Suprapubic skin (tissue), 4 donors: ENCODE results near the gene RNU2-63P. TPM values are rescaled to one million over a fixed set of nuclear protein-coding genes. Genes with fewer than 3 reads are reported as not detected.

Source experiments
- DNase-seq, 2 donors: peaks; one replicate each; pipeline ENCODE4 v3.0.0-alpha.2; 2019; ENCODE audit warnings: low spot score in 2 of 2
- H3K27ac ChIP-seq: fragments of 200-600 bp; sonication (generic); one replicate; pipeline ENCODE4 v1.5.1; 2019
- H3K27me3 ChIP-seq: fragments of 200-600 bp; sonication (generic); one replicate; pipeline ENCODE4 v1.5.1; 2019
- H3K36me3 ChIP-seq: fragments of 200-600 bp; sonication (generic); one replicate; pipeline ENCODE4 v1.5.1; 2019
- H3K4me1 ChIP-seq: fragments of 200-600 bp; sonication (generic); one replicate; pipeline ENCODE4 v1.5.1; 2019
- H3K4me3 ChIP-seq: fragments of 200-600 bp; sonication (generic); one replicate; pipeline ENCODE4 v1.5.1; 2019; ENCODE audit warnings: mild to moderate bottlenecking
- H3K9me3 ChIP-seq: fragments of 200-600 bp; sonication (generic); one replicate; pipeline ENCODE4 v1.5.1; 2019
- EP300 ChIP-seq: sonication (generic); formaldehyde crosslinking; IDR thresholded peaks from one replicate; pipeline ENCODE4 v1.6.1; 2017; ENCODE audit warnings: antibody characterized with exemption
- POLR2A ChIP-seq, 2 donors: fragments of 450-650 bp; IDR thresholded peaks; one replicate each; pipeline ENCODE4 v1.6.1; 2017; ENCODE audit warnings: antibody characterized with exemption in 2 of 2, mild to moderate bottlenecking in 2 of 2, moderate library complexity in 2 of 2
- POLR2AphosphoS5 ChIP-seq, 3 donors: sonication (generic); formaldehyde crosslinking; IDR thresholded peaks; one replicate each; pipeline ENCODE4 v1.6.1; 2017; ENCODE audit warnings: antibody characterized with exemption in 3 of 3
- WGBS: methylation state at CpG from one replicate; pipeline ENCODE4 v1.1.5; 2018; 5-methylcytosine and 5-hydroxymethylcytosine counted together
- total RNA-seq, 4 donors: library from RNA; depleted of rRNA; stranded (reverse); fragments of >200 nt; gene quantifications; one replicate each; pipeline ENCODE4 v1.1.0, GENCODE V29; 2016
- TF ChIP-seq, protein P1 (sequence below), 2 donors: fragments of 200-600 bp in 1 of 2; fragments of 450-650 bp in 1 of 2; sonication (generic) in 1 of 2; IDR thresholded peaks; one replicate each; pipeline ENCODE4 v1.5.1; 2016 to 2019; ENCODE audit warnings: antibody characterized with exemption in 2 of 2, mild to moderate bottlenecking in 1 of 2, moderate library complexity in 1 of 2

Gene RNU2-63P
- total RNA-seq, 4 donors from 2014 or later: not detected

DNA sequence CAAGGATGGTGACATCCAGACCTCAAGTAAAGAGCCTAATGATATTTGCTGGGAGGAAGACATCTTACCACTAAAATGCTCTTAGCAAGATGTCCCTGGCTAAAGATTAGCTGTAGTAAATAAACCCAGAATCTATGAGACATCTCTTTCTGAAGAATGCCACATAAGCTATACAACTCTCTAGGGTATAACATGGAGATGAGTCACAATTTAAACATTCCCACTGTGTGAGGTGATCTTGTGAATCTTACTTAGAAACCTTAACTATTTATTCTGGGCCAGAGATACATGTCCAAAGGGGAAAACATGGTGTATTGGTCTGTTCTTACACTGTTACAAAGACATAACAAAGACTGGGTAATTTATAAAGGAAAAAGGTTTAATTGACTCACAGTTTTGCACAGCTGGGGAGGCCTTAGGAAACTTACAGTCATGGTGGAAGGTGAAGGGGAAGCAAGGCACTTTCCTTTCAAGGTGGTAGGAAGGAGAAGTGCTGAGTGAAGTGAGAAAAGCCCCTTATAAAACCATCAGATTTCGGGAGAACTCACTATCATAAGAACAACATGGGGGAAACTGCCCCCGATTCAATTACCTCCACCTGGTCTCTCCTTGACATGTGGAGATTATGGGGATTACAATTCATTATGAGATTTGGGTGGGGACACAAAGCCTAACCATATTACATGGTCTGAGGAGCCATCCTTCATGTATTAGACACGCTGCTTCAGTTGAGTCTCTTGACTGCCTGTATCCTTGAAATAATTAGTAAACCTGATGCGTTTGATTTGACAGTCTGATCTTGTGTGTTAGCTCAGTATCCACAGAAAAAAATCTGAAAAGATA is 22.1 kb upstream of the RNU2-63P start:
- TF ChIP-seq POLR2AphosphoS5 (IDR thresholded peaks at IDR 0.05) (no peak), EP300 (no peak), POLR2A (IDR thresholded peaks at IDR 0.05) (no peak)
- TF ChIP-seq, protein P1, sequence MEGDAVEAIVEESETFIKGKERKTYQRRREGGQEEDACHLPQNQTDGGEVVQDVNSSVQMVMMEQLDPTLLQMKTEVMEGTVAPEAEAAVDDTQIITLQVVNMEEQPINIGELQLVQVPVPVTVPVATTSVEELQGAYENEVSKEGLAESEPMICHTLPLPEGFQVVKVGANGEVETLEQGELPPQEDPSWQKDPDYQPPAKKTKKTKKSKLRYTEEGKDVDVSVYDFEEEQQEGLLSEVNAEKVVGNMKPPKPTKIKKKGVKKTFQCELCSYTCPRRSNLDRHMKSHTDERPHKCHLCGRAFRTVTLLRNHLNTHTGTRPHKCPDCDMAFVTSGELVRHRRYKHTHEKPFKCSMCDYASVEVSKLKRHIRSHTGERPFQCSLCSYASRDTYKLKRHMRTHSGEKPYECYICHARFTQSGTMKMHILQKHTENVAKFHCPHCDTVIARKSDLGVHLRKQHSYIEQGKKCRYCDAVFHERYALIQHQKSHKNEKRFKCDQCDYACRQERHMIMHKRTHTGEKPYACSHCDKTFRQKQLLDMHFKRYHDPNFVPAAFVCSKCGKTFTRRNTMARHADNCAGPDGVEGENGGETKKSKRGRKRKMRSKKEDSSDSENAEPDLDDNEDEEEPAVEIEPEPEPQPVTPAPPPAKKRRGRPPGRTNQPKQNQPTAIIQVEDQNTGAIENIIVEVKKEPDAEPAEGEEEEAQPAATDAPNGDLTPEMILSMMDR (IDR thresholded peaks at IDR 0.05): no peak
- H3K4me3 ChIP-seq: no peak overlapping the region
- H3K36me3 ChIP-seq: peaks cover 10% of the 10 kb centered on the region
- H3K27me3 ChIP-seq: no peaks in the 10 kb centered on the region
- peaks cover 5% of the 10 kb centered on the region for H3K4me1 ChIP-seq
- no peak for DNase-seq
- 96% methylated on average over 4 of the region's 4 CpGs for WGBS
- H3K9me3 ChIP-seq: no peaks in the 10 kb centered on the region
- H3K27ac ChIP-seq: no peak overlapping the region

DNA sequence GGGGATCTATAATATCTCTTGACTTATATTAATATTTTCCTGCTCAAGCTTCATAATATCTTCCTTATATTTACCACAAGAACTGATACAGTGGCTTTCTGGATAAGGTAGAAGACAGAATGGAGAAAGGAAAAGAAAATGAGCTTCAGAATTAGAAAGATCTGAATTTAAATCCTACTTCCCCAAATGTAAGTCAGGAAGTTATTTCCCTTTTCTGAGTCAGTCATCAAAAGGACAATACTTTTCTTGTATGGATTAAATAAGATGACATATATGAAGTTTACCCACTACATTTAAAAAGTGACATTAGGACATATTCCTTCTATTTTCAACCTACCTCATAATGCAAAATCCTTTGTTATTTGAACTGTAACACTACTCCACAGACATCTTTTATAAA is 20.3 kb upstream of the RNU2-63P start:
- no peak for TF ChIP-seq EP300
- TF ChIP-seq POLR2AphosphoS5 (IDR thresholded peaks at IDR 0.05): no peak
- TF ChIP-seq POLR2A (IDR thresholded peaks at IDR 0.05): no peak
- TF ChIP-seq, protein P1 (IDR thresholded peaks at IDR 0.05): no peak
- Histone ChIP-seq H3K9me3 (no peaks in the 10 kb centered on the region), H3K4me3 (no peak overlapping the region), H3K36me3 (peaks cover 24% of the 10 kb centered on the region), H3K4me1 (no peaks in the 10 kb centered on the region), H3K27ac (no peak overlapping the region), H3K27me3 (no peaks in the 10 kb centered on the region)
- no peak for DNase-seq

DNA sequence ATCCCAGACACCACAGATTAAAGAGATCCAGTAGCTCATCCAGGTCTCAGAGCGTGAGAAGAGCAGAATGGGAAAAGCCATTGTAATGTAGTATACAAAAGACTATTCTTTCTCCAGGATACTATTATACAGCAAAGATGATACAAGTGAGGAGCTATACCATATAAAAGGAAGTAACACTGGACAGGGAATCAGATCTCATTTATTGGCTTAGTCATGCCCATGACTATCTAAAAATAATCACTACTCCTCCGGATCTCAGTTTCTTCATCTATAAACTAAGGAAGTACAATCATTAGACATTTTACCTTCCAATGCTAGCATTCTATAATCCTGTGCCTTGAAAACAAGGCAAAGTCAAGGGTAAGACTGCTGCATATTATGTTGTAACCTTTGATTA is 19.8 kb upstream of the RNU2-63P start:
- TF ChIP-seq EP300: no peak
- no peaks in the 10 kb centered on the region for H3K27me3 ChIP-seq
- peaks cover 29% of the 10 kb centered on the region for H3K36me3 ChIP-seq
- no peaks in the 10 kb centered on the region for H3K9me3 ChIP-seq
- WGBS: 84% methylated on average over 2 of the region's 2 CpGs
- no peak overlapping the region for H3K27ac ChIP-seq
- H3K4me1 ChIP-seq: no peaks in the 10 kb centered on the region
- H3K4me3 ChIP-seq: no peak overlapping the region
- DNase-seq: no peak

DNA sequence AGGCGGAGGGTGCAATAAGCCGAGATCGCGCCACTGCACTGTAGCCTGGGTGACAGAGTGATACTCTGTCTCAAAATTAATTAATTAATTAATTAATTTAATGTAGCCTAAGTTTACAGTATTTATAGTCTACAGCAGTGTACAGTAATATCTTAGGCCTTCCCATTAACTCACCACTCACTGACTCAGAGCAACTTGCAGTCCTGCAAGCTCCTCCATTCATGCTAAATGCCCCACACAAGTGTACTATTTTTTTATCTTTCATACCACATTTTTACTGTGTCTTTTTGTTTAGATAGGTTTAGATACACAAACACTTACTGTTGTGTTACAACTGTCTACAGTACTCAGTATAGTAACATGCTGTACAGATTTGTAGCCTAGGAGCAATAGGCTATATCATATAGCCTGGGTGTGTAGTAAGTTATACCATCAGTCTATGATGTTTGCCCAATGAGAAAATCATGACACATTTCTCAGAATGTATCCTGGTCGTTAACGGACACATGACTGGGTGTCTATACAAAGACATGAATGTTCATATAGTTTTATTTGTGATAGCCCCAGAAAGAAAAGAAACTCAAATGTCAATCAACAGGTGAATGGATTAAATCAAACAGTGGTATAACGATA is 15.8 kb upstream of the RNU2-63P start:
- TF ChIP-seq POLR2A (IDR thresholded peaks at IDR 0.05) (no peak), EP300 (no peak), POLR2AphosphoS5 (IDR thresholded peaks at IDR 0.05) (no peak)
- TF ChIP-seq, protein P1 (IDR thresholded peaks at IDR 0.05): no peak
- Histone ChIP-seq H3K27ac (no peak overlapping the region), H3K4me1 (no peaks in the 10 kb centered on the region), H3K27me3 (no peaks in the 10 kb centered on the region), H3K9me3 (no peaks in the 10 kb centered on the region), H3K4me3 (no peak overlapping the region), H3K36me3 (peaks cover 55% of the 10 kb centered on the region)
- 90% methylated on average over 7 of the region's 7 CpGs for WGBS
- no peak for DNase-seq

DNA sequence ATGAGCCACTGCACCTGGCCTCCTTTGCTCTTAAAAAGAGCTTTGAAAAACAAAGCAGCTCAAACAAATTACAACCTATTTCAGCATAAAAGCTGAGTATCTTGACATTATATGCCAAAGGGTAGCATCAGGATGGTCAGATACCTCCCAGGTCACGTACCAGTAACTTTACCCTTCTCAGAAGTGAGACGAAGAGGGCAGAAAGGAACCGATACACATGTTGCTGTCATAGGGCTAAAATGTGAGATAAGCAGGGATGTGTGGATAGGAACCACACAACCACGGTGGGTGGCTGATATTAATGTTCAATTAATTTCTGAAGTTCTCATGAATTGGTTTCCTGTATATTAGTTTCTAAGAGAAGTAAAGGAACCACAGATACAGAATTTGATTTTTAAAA is 12.6 kb upstream of the RNU2-63P start:
- no peak overlapping the region for H3K27ac ChIP-seq
- WGBS: 95% methylated on average over 4 of the region's 4 CpGs
- no peak overlapping the region for H3K4me3 ChIP-seq
- H3K4me1 ChIP-seq: no peaks in the 10 kb centered on the region
- DNase-seq: no peak
- no peaks in the 10 kb centered on the region for H3K9me3 ChIP-seq
- H3K36me3 ChIP-seq: peaks cover 53% of the 10 kb centered on the region
- H3K27me3 ChIP-seq: no peaks in the 10 kb centered on the region
- TF ChIP-seq, protein P1 (IDR thresholded peaks at IDR 0.05): no peak
- TF ChIP-seq POLR2A (IDR thresholded peaks at IDR 0.05) (no peak), EP300 (no peak), POLR2AphosphoS5 (IDR thresholded peaks at IDR 0.05) (no peak)
